Hepatocyte (in vitro differentiated cells): ENCODE results near the gene ARG1. TPM values are rescaled to one million over a fixed set of nuclear protein-coding genes. Genes with fewer than 3 reads are reported as not detected.
"Not testable (repeated sequence)": the region's sequence is repeated elsewhere in the genome, so short reads cannot be mapped to it uniquely, and the experiment has no call there.

Source experiments
- DNase-seq: peaks from one replicate; pipeline ENCODE4 v3.0.0-alpha.2; 2016; ENCODE audit warnings: low spot score
- H2AFZ ChIP-seq: fragments of 200-600 bp; sonication (generic); 2 replicates; pipeline ENCODE4 v1.6.0; 2016; ENCODE audit warnings: antibody characterized with exemption, mild to moderate bottlenecking
- H3K27ac ChIP-seq: fragments of 200-600 bp; sonication (generic); 2 replicates; pipeline ENCODE4 v1.5.1; 2016; ENCODE audit warnings: mild to moderate bottlenecking
- H3K27me3 ChIP-seq: fragments of 200-600 bp; sonication (generic); 2 replicates; pipeline ENCODE4 v1.6.1; 2016
- H3K36me3 ChIP-seq: fragments of 200-600 bp; sonication (generic); replicated peaks from 2 replicates; pipeline ENCODE4 v1.5.1; 2016; ENCODE audit warnings: low read depth; ENCODE audit not compliant: insufficient read depth
- H3K4me1 ChIP-seq: fragments of 200-600 bp; sonication (generic); 2 replicates; pipeline ENCODE4 v1.5.1; 2016; ENCODE audit warnings: mild to moderate bottlenecking, moderate library complexity; ENCODE audit not compliant: insufficient read depth
- H3K4me2 ChIP-seq: fragments of 200-600 bp; sonication (generic); 2 replicates; pipeline ENCODE4 v1.6.0; 2016
- H3K4me3 ChIP-seq: fragments of 200-600 bp; sonication (generic); 2 replicates; pipeline ENCODE4 v1.5.1; 2016; ENCODE audit warnings: mild to moderate bottlenecking
- H3K79me2 ChIP-seq: fragments of 200-600 bp; sonication (generic); 2 replicates; pipeline ENCODE4 v1.6.0; 2017; ENCODE audit warnings: mild to moderate bottlenecking
- H3K9me2 ChIP-seq: fragments of 200-600 bp; sonication (generic); replicated peaks from 2 replicates; pipeline ENCODE4 v1.6.0; 2017; ENCODE audit warnings: mild to moderate bottlenecking; ENCODE audit not compliant: insufficient read depth
- H3K9me3 ChIP-seq: fragments of 200-600 bp; sonication (generic); 2 replicates; pipeline ENCODE4 v1.5.1; 2016; ENCODE audit warnings: low read depth, mild to moderate bottlenecking
- H4K20me1 ChIP-seq: fragments of 200-600 bp; sonication (generic); 2 replicates; pipeline ENCODE4 v1.6.0; 2016; ENCODE audit warnings: mild to moderate bottlenecking; ENCODE audit not compliant: insufficient read depth, poor library complexity, severe bottlenecking
- CTCF ChIP-seq: fragments of 200-600 bp; sonication (generic); IDR thresholded peaks from 2 replicates; pipeline ENCODE4 v1.5.1; 2016; ENCODE audit warnings: antibody characterized with exemption, mild to moderate bottlenecking; ENCODE audit not compliant: poor library complexity
- EZH2 ChIP-seq: fragments of 200-600 bp; sonication (generic); IDR thresholded peaks from 2 replicates; pipeline ENCODE4 v1.6.1; 2016; ENCODE audit warnings: antibody characterized with exemption, mild to moderate bottlenecking, borderline replicate concordance
- EZH2phosphoT487 ChIP-seq: fragments of 200-600 bp; sonication (generic); IDR thresholded peaks from one replicate; pipeline ENCODE4 v1.6.1; 2018; ENCODE audit warnings: antibody characterized with exemption, mild to moderate bottlenecking, low read depth, moderate library complexity; ENCODE audit not compliant: unreplicated experiment, severe bottlenecking
- WGBS: methylation state at CpG from one replicate; pipeline ENCODE4 v1.1.6; 2016; ENCODE audit warnings: low lambda C conversion rate; ENCODE audit errors: missing lambda C conversion rate; 5-methylcytosine and 5-hydroxymethylcytosine counted together
- polyA plus RNA-seq: library from polyadenylated mRNA; unstranded; fragments of >200 nt; fragmentation: Nextera tagmentation; extraction: Ambion mirVana; gene quantifications from 2 replicates; pipeline ENCODE4 v1.2.1, GENCODE V29; 2016
- total RNA-seq: library from RNA; depleted of rRNA; stranded (reverse); fragments of >200 nt; gene quantifications from 2 replicates; pipeline ENCODE4 v1.2.3, GENCODE V29; 2014

ARG1 gene
- 104 and 107 TPM in 2 replicates for total RNA-seq
- 50.0 and 81.4 TPM in 2 replicates for polyA plus RNA-seq

- 89% methylated on average over 6 of the region's 6 CpGs for WGBS
- no peaks in the 10 kb centered on the region for H3K36me3 ChIP-seq
- no peaks in the 10 kb centered on the region for H4K20me1 ChIP-seq
- no peak for DNase-seq
- no peak within 1 kb of the TSS for H3K4me3 ChIP-seq
- no peaks in the 10 kb centered on the region for H3K4me1 ChIP-seq
- TF ChIP-seq EZH2 (no peak), EZH2phosphoT487 (no peak), CTCF (no peak)
- H3K9me3 ChIP-seq = no peaks in the 10 kb centered on the region
- no peak within 1 kb of the TSS for H3K4me2 ChIP-seq
- H3K9me2 ChIP-seq = no peaks in the 10 kb centered on the region
- H3K79me2 ChIP-seq = no peaks in the 10 kb centered on the region
- H3K27ac ChIP-seq = no peak within 1 kb of the TSS
- no peak within 1 kb of the TSS for H2AFZ ChIP-seq
- H3K27me3 ChIP-seq = no peaks in the 10 kb centered on the region
Measured at GRCh38 chr6:131572686-131573415, at the start of gene ARG1. Gene ARG1, plus strand, starts transcription at chr6:131573226. Its CDS starts 57 bp downstream, at chr6:131573283.

DNA sequence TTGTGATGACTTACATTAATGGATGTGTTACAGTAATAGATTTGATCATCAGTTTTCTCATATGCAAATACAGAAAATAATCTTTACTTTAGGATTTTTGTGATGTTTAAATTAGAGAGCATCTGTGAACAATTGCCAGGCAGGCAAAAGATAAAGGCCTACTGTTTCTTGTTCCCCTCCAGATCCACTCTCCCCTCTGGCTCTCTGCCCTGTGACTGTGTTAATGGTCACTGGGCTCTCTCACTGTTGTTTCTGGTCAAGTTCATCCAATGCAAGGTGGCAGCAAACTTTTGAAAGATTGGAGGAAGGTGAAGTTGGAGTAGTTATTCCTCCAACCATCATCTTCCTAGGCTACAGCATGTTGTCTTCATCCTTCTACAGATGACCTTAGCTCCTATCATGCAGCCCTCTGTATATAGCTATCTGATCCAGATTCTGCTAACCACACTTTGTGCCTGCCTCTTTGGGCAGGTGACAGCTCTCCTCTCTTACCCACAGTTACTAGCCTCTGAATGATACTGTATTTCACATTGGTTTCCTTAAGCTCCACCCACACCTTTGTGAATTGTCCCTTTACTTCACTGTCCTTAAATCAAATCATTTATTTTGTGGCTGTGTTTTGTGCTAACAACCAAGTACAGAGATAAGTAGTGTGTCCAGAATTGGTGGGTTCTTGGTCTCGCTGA lies 48.9 kb upstream of the ARG1 start:
- Histone ChIP-seq H4K20me1 (no peaks in the 10 kb centered on the region), H3K36me3 (no peaks in the 10 kb centered on the region), H3K4me1 (no peaks in the 10 kb centered on the region), H3K4me2 (no peak overlapping the region), H3K79me2 (no peaks in the 10 kb centered on the region), H3K27ac (no peak overlapping the region), H3K4me3 (no peak overlapping the region), H3K9me3 (no peaks in the 10 kb centered on the region), H2AFZ (no peak overlapping the region), H3K9me2 (no peaks in the 10 kb centered on the region), H3K27me3 (no peaks in the 10 kb centered on the region)
- TF ChIP-seq EZH2 (no peak), EZH2phosphoT487 (no peak), CTCF (no peak)
- no peak for DNase-seq
- 100% methylated on average over 1 of the region's 1 CpG for WGBS

DNA sequence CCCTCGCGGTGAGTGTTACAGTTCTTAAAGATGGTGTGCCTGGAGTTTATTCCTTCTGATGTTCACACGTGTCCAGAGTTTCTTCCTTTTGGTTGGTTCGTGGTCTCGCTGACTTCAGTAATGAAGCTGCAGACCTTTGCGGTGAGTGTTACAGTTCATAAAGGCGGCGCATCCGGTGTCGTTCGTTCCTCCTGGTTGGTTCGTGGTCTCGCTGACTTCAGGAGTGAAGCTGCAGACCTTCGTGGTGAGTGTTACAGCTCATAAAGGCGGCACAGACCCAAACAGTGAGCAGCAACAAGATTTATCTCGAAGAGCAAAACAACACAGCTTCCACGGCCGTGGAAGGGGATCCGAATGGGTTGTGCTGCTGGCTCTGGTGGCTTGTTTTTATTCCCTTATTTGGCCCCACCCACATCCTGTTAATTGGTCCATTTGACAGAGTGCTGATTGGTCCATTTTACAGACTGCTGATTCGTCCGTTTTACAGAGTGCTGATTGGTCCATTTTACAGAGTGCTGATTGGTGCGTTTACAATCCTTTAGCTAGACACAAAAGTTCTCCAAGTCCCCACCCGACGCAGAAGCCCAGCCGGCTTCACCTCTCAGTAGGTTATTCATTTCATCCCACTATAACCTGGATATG lies 48.2 kb upstream of the ARG1 start:
- no peaks in the 10 kb centered on the region for H3K9me3 ChIP-seq
- H3K27ac ChIP-seq = no peak overlapping the region
- H3K4me3 ChIP-seq = no peak overlapping the region
- no peaks in the 10 kb centered on the region for H3K79me2 ChIP-seq
- H3K36me3 ChIP-seq = no peaks in the 10 kb centered on the region
- WGBS = 95% methylated on average over 25 of the region's 25 CpGs
- no peak for TF ChIP-seq EZH2phosphoT487
- TF ChIP-seq EZH2 = no peak
- TF ChIP-seq CTCF = no peak
- no peaks in the 10 kb centered on the region for H3K9me2 ChIP-seq
- H2AFZ ChIP-seq = no peak overlapping the region
- H4K20me1 ChIP-seq = no peaks in the 10 kb centered on the region
- H3K4me1 ChIP-seq = no peaks in the 10 kb centered on the region
- no peak for DNase-seq
- no peak overlapping the region for H3K4me2 ChIP-seq
- H3K27me3 ChIP-seq = no peaks in the 10 kb centered on the region

DNA sequence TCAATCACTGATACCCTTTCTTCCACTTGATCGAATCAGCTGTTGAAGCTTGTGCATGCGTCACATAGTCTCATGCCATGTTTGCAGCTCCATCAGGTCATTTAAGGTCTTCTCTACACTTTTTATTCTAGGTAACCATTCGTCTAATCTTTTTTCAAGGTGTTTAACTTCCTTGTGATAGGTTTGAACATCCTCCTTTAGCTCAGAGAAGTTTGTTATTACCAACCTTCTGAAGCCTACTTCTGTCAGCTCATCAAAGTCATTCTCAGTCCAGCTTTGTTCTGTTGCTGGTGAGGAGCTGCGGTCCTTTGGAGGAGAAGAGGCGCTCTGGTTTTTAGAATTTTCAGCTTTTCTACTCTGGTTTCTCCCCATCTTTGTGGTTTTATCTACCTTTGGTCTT lies 42.1 kb upstream of the ARG1 start:
- not testable (repeated sequence) for H3K36me3 ChIP-seq, H3K27me3 ChIP-seq, DNase-seq, H3K9me3 ChIP-seq, H3K9me2 ChIP-seq, H3K4me1 ChIP-seq, H3K79me2 ChIP-seq, H4K20me1 ChIP-seq, H2AFZ ChIP-seq, H3K4me3 ChIP-seq, H3K4me2 ChIP-seq, H3K27ac ChIP-seq
- WGBS = 96% methylated on average over 5 of the region's 5 CpGs

GRCh38 chr6:131531681-131532080 lies 41.3 kb upstream of the ARG1 start:
- WGBS = 92% methylated on average over 12 of the region's 12 CpGs
- H3K79me2 ChIP-seq, H2AFZ ChIP-seq, H3K4me2 ChIP-seq, H3K36me3 ChIP-seq, H3K27ac ChIP-seq, H4K20me1 ChIP-seq, H3K4me3 ChIP-seq, DNase-seq, H3K9me2 ChIP-seq, H3K9me3 ChIP-seq, H3K27me3 ChIP-seq, H3K4me1 ChIP-seq: not testable (repeated sequence)
